NCI-H460 (cell line): ENCODE results near the gene MYF6. TPM values are rescaled to one million over a fixed set of nuclear protein-coding genes. Genes with fewer than 3 reads are reported as not detected.

Experiments
- DNase-seq: peaks from one replicate; pipeline ENCODE4 v3.0.0-alpha.2; 2016; ENCODE audit warnings: low read depth; ENCODE audit errors: extremely low read depth
- total RNA-seq: library from RNA; depleted of rRNA; stranded (reverse); fragments of >200 nt; shearing (Covaris generic); gene quantifications from 2 replicates; pipeline ENCODE4 v1.2.3, GENCODE V29; 2014

Gene MYF6
- total RNA-seq, 1 experiment from 2014 or later = not detected

GRCh38 chr12:80702889-80703805 is 4.3 kb upstream of the MYF6 start:
- peak; percentile 38 for DNase-seq

- DNase-seq = no peak
Measured at GRCh38 chr12:80704420-80704819, 3.0 kb upstream of the MYF6 start.

- DNase-seq = no peak
Measured at GRCh38 chr12:80707830-80708258, 410 bp downstream of the MYF6 start.

- DNase-seq = no peak
Measured at GRCh38 chr12:80708259-80708974, 983 bp downstream of the MYF6 start.

GRCh38 chr12:80708975-80709328 is 1.5 kb downstream of the MYF6 start:
- no peak for DNase-seq

GRCh38 chr12:80709811-80710726 is 2.6 kb downstream of the MYF6 start:
- no peak for DNase-seq

- no peak for DNase-seq
Measured at GRCh38 chr12:80710727-80711449, 3.5 kb downstream of the MYF6 start.

- DNase-seq = no peak
Measured at GRCh38 chr12:80711866-80712265, 4.4 kb downstream of the MYF6 start.

GRCh38 chr12:80712866-80713265 is 5.4 kb downstream of the MYF6 start:
- DNase-seq = no peak

GRCh38 chr12:80713419-80713818 is 6.0 kb downstream of the MYF6 start:
- no peak for DNase-seq

- no peak for DNase-seq
Measured at GRCh38 chr12:80714055-80714454, 6.6 kb downstream of the MYF6 start.

- DNase-seq = no peak
Measured at GRCh38 chr12:80714846-80715245, 7.4 kb downstream of the MYF6 start.

GRCh38 chr12:80715713-80716249 is 8.3 kb downstream of the MYF6 start:
- DNase-seq = no peak

GRCh38 chr12:80716696-80717469 is 9.4 kb downstream of the MYF6 start, which contains the start of gene MYF5:
TSS of gene MYF5 (plus strand) at chr12:80716912. CDS start at chr12:80717064, 152 bp downstream.
- DNase-seq = no peak

GRCh38 chr12:80717856-80718255 is 10.4 kb downstream of the MYF6 start:
- DNase-seq = no peak

- DNase-seq = no peak
Measured at GRCh38 chr12:80720516-80720915, 13.1 kb downstream of the MYF6 start.

- DNase-seq = no peak
Measured at GRCh38 chr12:80721326-80721725, 13.9 kb downstream of the MYF6 start.

GRCh38 chr12:80745851-80746505 is 38.5 kb downstream of the MYF6 start:
- DNase-seq = no peak
